SK-N-MC (cell line): Measurements from ENCODE around the gene HMG20B.

Source experiments
- DNase-seq: peaks from one replicate; pipeline ENCODE4 v3.0.0-alpha.2; 2011; ENCODE audit warnings: low read depth, low spot score
- H3K27ac ChIP-seq: fragments of 200-600 bp; sonication (generic); 2 replicates; pipeline ENCODE4 v1.5.1; 2016; ENCODE audit warnings: mixed run types
- H3K36me3 ChIP-seq: fragments of 200-600 bp; sonication (generic); 2 replicates; pipeline ENCODE4 v1.6.1; 2017; ENCODE audit warnings: antibody characterized with exemption, low read length, mixed read lengths; ENCODE audit not compliant: insufficient read depth
- H3K4me3 ChIP-seq: fragments of 200-600 bp; sonication (generic); 2 replicates; pipeline ENCODE4 v1.5.1; 2016
- H3K9ac ChIP-seq: fragments of 200-600 bp; sonication (generic); 2 replicates; pipeline ENCODE4 v1.8.0; 2017; ENCODE audit warnings: mixed run types, mixed read lengths; ENCODE audit not compliant: insufficient read length
- H3K9me3 ChIP-seq: fragments of 200-600 bp; sonication (generic); 2 replicates; pipeline ENCODE4 v1.6.1; 2017; ENCODE audit warnings: low read depth, mild to moderate bottlenecking, antibody characterized with exemption, low read length, moderate library complexity, mixed read lengths
- EZH2 ChIP-seq: fragments of 200-600 bp; sonication (generic); IDR thresholded peaks from one replicate; pipeline ENCODE4 v1.6.1; 2017; ENCODE audit warnings: antibody characterized with exemption
- FOXP2 ChIP-seq: optimal IDR thresholded peaks from 2 replicates; pipeline ENCODE3; 2011; ENCODE audit warnings: mild to moderate bottlenecking, moderate library complexity; ENCODE audit not compliant: insufficient read depth; ENCODE audit errors: extremely low read length, control extremely low read depth
- POLR2AphosphoS5 ChIP-seq: IDR thresholded peaks from 2 replicates; pipeline ENCODE4 v1.6.1; 2012; ENCODE audit warnings: mild to moderate bottlenecking, low read depth, low read length, borderline replicate concordance

The HMG20B gene

GRCh38 chr19:3627351-3627723 is 54.6 kb downstream of the HMG20B start:
- DNase-seq, result no peak
- H3K4me3 ChIP-seq, result peak overlapping the region; percentile 99
- no peaks in the 10 kb centered on the region for H3K9me3 ChIP-seq

More at GRCh38 chr19:3627351-3627723, 54.6 kb downstream of the HMG20B start:
- TF ChIP-seq EZH2 (no peak), FOXP2 (no peak), POLR2AphosphoS5 (no peak)
- Histone ChIP-seq H3K27ac (no peak overlapping the region), H3K9ac (no peak overlapping the region), H3K36me3 (peaks cover 3% of the 10 kb centered on the region; the same call in 1 of the 2 replicates)
